Stimulated activated naive CD8-positive, alpha-beta T cell treated with anti-CD3 and anti-CD28 coated beads, Interleukin-15, amount 100 ng/mL, for 72 hours (primary cell): ENCODE results near the gene BDH2.

Experiments used
- ATAC-seq: fragments of 150-1000 bp; cut with Tn5 transposase; 2 replicates; pipeline ENCODE4 v1.10.0; 2021; ENCODE audit warnings: mild to moderate bottlenecking, moderate library complexity
- DNase-seq, 2 donors: peaks; one replicate each; pipeline ENCODE4 v3.0.0; 2021 to 2022
- H3K27ac Mint-ChIP-seq, 2 donors: one replicate each; pipeline ENCODE4 v1.8.0; 2022; ENCODE audit warnings: mild to moderate bottlenecking in 2 of 2, mixed read lengths in 2 of 2, moderate library complexity in 2 of 2
- H3K27me3 Mint-ChIP-seq: one replicate; pipeline ENCODE4 v1.8.0; 2022; ENCODE audit warnings: mixed read lengths
- H3K4me1 Mint-ChIP-seq: one replicate; pipeline ENCODE4 v1.8.0; 2022; ENCODE audit warnings: mild to moderate bottlenecking, mixed read lengths
- H3K4me3 Mint-ChIP-seq, 2 donors: one replicate each; pipeline ENCODE4 v1.8.0; 2022; ENCODE audit warnings: mild to moderate bottlenecking in 2 of 2, mixed read lengths in 2 of 2, moderate library complexity in 1 of 2
- H3K9me3 Mint-ChIP-seq, 2 donors: one replicate each; pipeline ENCODE4 v1.8.0; 2022; ENCODE audit warnings: mixed read lengths in 2 of 2

Gene BDH2

DNA sequence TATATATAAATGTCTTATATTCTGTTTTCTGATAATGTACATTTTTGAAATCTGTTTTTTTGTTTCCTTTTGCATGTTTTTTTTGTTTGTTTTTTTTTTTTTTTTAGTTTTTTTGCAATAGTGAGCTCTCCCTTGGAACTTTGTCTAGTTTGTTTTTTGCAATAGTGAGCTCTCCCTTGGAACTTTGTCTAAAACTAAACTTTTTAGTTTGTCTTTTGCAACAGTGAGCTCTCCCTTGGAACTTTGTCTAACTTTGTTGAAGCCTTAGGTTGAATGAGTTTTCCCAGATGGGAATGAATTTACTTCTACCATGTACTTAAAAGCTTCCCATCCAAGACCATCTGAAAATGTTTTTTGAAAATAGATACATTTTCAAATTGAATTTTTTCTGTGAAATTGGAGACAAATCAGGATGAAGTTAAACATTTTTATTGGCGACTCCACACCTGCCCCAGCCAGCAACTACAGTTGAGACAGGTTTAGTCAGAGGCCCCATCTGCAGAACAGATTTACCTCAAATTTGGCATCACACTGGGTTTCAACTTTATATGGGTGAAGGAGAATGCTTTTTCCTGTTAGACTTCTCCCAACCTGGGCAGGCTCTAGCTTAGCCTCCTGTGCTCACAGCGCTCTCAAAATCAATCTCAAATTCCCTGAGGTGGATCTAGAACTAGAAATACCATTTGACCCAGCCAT is 39.0 kb downstream of the BDH2 start:
- Mint-ChIP-seq H3K4me3 (no peak overlapping the region), H3K27ac (no peak overlapping the region), H3K27me3 (no peaks in the 10 kb centered on the region)

GRCh38 chr4:103054030-103054429 is 45.6 kb downstream of the BDH2 start:
- H3K4me1 Mint-ChIP-seq: peaks cover 14% of the 10 kb centered on the region
- H3K9me3 Mint-ChIP-seq: no peaks in the 10 kb centered on the region
- H3K27ac Mint-ChIP-seq: no peak overlapping the region
- H3K27me3 Mint-ChIP-seq: no peaks in the 10 kb centered on the region
- DNase-seq (no peak), ATAC-seq (no peak)
- no peak overlapping the region for H3K4me3 Mint-ChIP-seq

More for the DNA sequence above, 39.0 kb downstream of the BDH2 start:
- H3K4me1 Mint-ChIP-seq: no peaks in the 10 kb centered on the region
- DNase-seq (no peak), ATAC-seq (no peak)
- H3K9me3 Mint-ChIP-seq: no peaks in the 10 kb centered on the region

GRCh38 chr4:103052779-103053178 is 46.9 kb downstream of the BDH2 start:
- ATAC-seq (no peak), DNase-seq (no peak)
- no peak overlapping the region for H3K4me3 Mint-ChIP-seq
- no peaks in the 10 kb centered on the region for H3K9me3 Mint-ChIP-seq
- peaks cover 14% of the 10 kb centered on the region for H3K4me1 Mint-ChIP-seq
- no peak overlapping the region for H3K27ac Mint-ChIP-seq
- no peaks in the 10 kb centered on the region for H3K27me3 Mint-ChIP-seq

DNA sequence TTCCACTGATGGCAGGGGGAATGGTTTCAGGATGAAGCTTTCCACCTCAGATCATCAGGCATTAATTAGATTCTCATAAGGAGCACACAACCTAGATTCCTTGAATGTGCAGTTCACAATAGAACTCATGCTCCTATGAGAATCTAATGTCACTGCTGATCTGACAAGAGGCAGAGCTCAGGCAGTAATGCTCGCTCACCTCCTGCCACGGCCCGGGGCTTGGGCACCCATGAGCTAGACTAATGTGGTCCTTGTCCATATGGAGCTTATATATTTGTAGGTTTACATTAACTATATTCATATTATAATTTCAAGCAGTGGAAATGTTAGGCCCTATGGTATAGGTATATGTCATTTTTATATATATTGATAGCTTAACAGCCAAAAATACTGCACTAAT is 47.5 kb downstream of the BDH2 start:
- H3K27me3 Mint-ChIP-seq: no peaks in the 10 kb centered on the region
- no peak for ATAC-seq
- H3K9me3 Mint-ChIP-seq: no peaks in the 10 kb centered on the region
- no peak overlapping the region for H3K27ac Mint-ChIP-seq
- no peak overlapping the region for H3K4me3 Mint-ChIP-seq
- no peak for DNase-seq
- H3K4me1 Mint-ChIP-seq: peaks cover 14% of the 10 kb centered on the region

DNA sequence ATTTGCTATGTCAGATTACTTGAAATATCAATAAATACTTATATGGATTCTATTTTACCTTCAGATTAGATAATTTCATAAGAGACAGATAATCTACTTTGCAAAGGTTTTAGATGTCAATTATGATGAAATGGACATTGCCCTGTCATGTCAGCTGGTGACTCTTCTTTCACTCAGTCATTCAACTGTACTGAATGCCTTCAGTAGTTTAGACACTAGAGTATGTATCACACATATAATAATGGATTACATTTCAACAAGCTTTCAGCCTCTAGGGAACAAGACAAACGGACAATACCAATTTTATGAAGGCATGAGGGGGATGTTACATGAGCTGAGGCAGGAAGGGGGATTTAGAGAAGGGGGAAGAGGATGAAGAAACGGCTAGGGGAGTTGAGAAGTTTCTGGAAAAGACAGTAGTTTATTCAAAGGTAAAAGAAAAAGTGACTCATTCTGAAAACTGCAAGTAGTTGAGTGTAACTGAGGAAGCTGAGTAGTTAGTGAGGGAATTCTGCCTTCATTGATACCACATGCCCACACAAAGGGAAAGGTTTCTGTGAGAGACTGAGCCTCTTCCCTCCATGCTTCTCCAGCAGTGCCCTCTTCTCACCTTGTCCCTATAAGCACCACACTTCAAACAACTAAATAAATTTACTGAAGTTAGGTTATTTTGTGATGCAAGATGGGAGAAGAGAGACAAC is 48.7 kb downstream of the BDH2 start:
- no peak for ATAC-seq
- peak overlapping the region in 1 of 2 donors; percentile 87 for H3K27ac Mint-ChIP-seq

GRCh38 chr4:103046416-103047290 is 53.0 kb downstream of the BDH2 start:
- DNase-seq: peak; percentile 9 to 27
- Mint-ChIP-seq H3K9me3 (no peaks in the 10 kb centered on the region), H3K27ac (no peak overlapping the region), H3K27me3 (no peaks in the 10 kb centered on the region), H3K4me3 (no peak overlapping the region), H3K4me1 (peaks cover 16% of the 10 kb centered on the region)
- ATAC-seq: peak; percentile 93

More for the DNA sequence above, 48.7 kb downstream of the BDH2 start:
- H3K4me1 Mint-ChIP-seq: peaks cover 18% of the 10 kb centered on the region
- H3K27me3 Mint-ChIP-seq: no peaks in the 10 kb centered on the region
- no peak for DNase-seq
- H3K4me3 Mint-ChIP-seq: no peak overlapping the region
- no peaks in the 10 kb centered on the region for H3K9me3 Mint-ChIP-seq

GRCh38 chr4:103044183-103044582 is 55.5 kb downstream of the BDH2 start:
- no peak for DNase-seq

DNA sequence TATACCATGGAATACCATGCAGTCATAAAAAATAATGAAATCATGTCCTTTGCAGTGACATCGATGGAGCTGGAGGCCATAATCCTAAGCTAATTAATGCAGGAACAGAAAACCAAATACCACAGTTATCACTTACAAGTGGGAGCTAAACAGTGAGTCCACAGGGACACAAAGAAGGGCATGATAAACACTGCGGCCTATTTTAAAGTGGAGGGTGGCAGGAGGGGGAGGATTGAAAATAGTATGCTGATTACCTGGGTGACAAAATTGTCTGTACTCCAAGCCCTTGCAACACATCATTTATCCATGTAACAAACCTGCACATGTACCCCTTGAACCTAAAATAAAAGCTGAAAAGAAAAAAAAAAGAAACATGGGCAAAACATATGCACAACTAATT is 63.5 kb downstream of the BDH2 start:
- Mint-ChIP-seq H3K27me3 (no peaks in the 10 kb centered on the region), H3K4me1 (no peaks in the 10 kb centered on the region), H3K4me3 (no peak overlapping the region), H3K9me3 (no peaks in the 10 kb centered on the region), H3K27ac (no peak overlapping the region)
- DNase-seq (no peak), ATAC-seq (no peak)

More at GRCh38 chr4:103044183-103044582, 55.5 kb downstream of the BDH2 start:
- no peaks in the 10 kb centered on the region for H3K27me3 Mint-ChIP-seq
- ATAC-seq: no peak
- H3K27ac Mint-ChIP-seq: no peak overlapping the region
- peaks cover 4% of the 10 kb centered on the region for H3K4me1 Mint-ChIP-seq
- no peaks in the 10 kb centered on the region for H3K9me3 Mint-ChIP-seq
- H3K4me3 Mint-ChIP-seq: no peak overlapping the region

DNA sequence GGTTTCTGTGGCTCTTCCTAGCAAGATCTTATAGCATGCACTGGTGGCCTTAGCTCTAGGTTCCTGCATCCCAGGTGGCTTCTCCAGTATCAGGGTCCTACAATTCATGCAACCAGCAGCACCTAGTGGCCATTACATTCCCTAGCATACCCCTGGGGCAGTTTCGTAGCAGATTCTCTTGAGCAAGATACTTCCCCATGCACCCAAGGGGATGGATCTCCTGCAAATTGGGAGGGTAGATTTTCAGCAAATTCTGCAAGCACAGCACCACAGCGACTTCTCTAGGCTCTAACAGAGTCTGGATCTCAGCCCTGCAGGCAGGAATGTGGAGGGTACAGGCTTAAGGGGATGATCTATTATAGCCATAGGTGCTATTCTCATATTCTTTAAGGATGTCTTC is 67.1 kb downstream of the BDH2 start:
- no peaks in the 10 kb centered on the region for H3K27me3 Mint-ChIP-seq
- no peak overlapping the region for H3K27ac Mint-ChIP-seq
- DNase-seq: no peak
- no peaks in the 10 kb centered on the region for H3K4me1 Mint-ChIP-seq
- ATAC-seq: peak; percentile 61
- no peak overlapping the region for H3K4me3 Mint-ChIP-seq
- H3K9me3 Mint-ChIP-seq: no peaks in the 10 kb centered on the region

- Mint-ChIP-seq H3K27ac (no peak overlapping the region), H3K27me3 (no peaks in the 10 kb centered on the region), H3K4me3 (no peak overlapping the region), H3K4me1 (no peaks in the 10 kb centered on the region), H3K9me3 (no peaks in the 10 kb centered on the region)
- DNase-seq (no peak), ATAC-seq (no peak)
Observed at GRCh38 chr4:103030791-103031190, 68.8 kb downstream of the BDH2 start.

- DNase-seq (no peak), ATAC-seq (no peak)
Observed at GRCh38 chr4:103029300-103029699, 70.3 kb downstream of the BDH2 start.

More at GRCh38 chr4:103029300-103029699, 70.3 kb downstream of the BDH2 start:
- Mint-ChIP-seq H3K9me3 (no peaks in the 10 kb centered on the region), H3K27ac (no peak overlapping the region), H3K4me1 (no peaks in the 10 kb centered on the region), H3K4me3 (no peak overlapping the region), H3K27me3 (no peaks in the 10 kb centered on the region)
